GM12872 (cell line): Measurements from ENCODE around the gene FBXW8.

Experiments used
- TF ChIP-seq, protein P1 (sequence below): IDR thresholded peaks from 3 replicates; pipeline ENCODE4 v1.5.1; 2011; ENCODE audit warnings: low read depth, mild to moderate bottlenecking, low read length, moderate library complexity; ENCODE audit not compliant: insufficient read depth

The FBXW8 gene

DNA sequence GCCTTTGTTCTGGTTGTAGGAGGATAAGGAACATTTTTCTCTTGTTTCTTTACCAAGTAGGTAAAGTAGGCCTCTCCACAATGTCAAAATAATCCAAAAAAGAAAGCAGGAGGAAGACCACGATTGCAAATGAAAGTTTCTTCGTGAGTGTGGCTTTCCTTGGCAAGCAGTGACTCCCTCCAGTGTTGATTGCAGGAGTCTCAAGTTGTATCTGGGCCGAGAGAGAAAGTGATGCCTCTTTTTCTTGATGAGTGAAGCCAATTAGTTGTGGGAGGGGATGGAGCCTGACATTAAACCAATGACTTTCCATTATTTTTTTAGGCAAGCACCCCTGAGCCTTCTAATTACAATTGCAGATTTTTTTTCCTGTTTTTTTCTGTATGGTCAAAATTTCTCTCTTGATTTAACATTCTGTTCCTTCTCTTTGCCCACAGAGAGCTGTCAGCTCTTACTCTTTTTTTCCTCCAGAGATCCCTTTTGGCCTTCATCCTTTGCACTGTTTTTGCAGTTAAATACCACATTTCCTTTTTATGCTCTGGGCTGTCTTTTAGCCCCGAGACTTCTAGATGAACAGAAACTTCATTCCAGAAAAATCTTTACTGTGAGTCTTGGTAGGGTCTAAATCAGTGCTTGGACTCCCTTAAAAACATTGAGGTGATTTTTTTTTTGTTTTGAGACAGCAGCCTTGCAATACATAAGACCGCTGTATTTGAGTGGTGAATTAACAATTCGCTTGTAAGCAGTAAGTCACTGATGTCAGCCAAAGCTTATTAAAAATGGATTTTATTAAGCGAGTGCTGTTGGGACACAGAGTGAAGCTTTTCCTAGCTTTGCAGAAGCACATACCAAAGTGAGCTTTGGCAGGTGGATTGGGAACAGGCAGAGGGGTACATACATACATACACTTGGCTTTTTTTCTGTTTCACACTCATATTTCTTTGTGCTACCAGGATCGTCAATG lies 15.8 kb downstream of the FBXW8 start:
- TF ChIP-seq, protein P1, sequence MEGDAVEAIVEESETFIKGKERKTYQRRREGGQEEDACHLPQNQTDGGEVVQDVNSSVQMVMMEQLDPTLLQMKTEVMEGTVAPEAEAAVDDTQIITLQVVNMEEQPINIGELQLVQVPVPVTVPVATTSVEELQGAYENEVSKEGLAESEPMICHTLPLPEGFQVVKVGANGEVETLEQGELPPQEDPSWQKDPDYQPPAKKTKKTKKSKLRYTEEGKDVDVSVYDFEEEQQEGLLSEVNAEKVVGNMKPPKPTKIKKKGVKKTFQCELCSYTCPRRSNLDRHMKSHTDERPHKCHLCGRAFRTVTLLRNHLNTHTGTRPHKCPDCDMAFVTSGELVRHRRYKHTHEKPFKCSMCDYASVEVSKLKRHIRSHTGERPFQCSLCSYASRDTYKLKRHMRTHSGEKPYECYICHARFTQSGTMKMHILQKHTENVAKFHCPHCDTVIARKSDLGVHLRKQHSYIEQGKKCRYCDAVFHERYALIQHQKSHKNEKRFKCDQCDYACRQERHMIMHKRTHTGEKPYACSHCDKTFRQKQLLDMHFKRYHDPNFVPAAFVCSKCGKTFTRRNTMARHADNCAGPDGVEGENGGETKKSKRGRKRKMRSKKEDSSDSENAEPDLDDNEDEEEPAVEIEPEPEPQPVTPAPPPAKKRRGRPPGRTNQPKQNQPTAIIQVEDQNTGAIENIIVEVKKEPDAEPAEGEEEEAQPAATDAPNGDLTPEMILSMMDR: no peak

DNA sequence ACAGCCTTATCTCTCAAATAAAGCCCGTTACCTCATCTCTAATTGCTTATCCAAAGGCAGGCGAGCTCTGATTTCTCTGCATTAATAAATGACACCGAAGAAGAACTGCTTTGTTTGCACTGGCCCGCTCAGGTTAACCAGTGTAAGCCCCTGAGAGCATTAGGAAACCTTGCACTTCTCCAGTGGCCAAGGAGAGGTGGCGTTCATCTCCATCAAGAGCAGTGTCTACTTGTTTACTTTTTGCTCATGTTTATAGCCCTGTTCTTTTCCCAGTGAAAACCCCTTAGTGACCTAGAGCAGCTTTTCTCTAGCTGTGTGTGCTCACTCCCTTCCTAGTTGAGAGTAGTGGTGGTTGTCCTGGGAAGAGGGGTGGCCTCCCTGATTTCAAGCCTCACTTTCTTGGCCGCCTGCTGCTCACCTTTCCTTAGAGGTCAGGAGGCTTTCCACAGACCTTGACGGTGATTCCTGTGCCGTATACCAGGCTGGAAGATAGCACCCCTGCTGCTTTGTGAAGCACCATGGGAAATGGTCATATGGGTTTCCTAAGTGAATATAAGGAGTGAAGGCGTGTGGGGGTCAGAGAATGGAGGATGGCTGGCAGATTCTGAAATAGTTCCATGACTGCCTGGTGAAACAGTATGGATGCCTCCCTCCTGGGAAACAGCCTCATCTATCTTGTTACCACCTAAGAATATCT lies 16.6 kb downstream of the FBXW8 start:
- TF ChIP-seq, protein P1: no peak

DNA sequence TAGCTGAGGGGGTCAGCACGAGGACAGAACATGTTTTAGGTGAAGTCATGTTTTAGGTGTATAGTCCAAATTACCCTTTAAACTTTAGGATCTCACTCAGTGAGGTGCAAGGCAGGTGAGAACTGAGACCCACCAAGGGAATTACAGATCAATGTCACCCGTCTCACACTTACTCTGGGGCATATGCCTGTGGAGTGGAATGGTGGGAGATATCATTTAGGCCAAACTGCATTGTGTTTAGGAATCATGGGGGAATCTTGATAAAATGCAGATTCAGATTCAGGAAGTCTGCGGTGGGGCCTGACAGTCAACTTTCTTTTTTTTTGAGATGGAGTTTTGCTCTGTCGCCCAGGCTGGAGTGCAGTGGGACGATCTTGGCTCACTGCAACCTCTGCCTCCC lies 17.8 kb downstream of the FBXW8 start:
- TF ChIP-seq, protein P1: no peak

DNA sequence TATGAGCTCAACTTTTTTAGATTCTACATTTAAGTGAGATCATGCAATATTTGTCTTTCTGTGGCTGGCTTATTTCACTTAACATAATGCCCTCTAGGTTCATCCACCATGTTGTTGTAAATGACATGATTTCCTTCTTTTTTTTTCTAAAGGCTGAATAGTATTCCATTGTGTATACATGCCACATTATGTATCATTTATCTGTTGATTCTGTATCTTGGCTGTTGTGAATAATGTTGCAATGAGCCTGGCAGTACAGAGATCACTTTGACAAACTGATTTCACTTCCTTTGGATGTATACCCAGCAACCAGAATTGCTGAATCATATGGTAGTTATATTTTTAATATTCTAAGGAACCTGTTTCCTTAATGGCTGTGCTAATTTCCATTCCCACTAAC lies 19.1 kb downstream of the FBXW8 start:
- TF ChIP-seq, protein P1: no peak

DNA sequence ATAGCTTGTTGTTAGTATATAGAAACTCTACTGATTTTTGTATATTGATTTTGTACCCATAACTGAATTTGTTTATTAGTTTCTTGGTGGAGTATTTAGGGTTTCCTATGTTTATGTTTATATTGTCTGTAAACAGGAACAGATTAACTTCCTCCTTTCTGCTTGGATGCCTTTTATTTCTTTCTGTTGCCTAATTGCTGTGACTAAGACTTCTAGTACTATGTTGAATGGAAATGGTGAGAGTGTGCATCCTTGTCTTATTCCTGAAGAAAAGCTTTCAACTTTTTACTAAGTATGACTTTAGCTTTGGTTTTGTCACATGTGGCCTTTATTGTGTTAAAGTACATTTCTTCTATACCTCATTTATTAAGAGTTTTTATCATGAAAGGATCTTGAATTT lies 20.9 kb downstream of the FBXW8 start:
- TF ChIP-seq, protein P1: no peak

DNA sequence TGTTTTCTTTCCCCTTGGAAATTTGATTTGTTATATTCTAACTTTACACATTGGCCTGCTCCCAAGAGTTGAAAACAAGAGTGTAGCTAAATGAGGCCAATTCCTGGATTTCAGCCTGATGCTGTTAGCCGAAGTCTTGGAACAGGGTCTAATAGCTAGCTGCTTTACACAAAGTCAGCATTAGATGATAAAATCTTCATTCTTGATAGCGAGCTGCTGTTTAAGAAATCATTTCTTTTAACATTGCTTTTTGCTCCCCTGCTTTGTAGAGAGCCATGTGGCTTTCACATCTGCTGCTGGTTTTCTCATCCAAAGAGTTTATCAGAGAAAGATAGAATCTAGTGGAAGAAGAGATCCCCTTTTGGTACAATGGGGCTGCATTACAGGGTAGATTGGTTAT lies 22.3 kb downstream of the FBXW8 start:
- TF ChIP-seq, protein P1: no peak

DNA sequence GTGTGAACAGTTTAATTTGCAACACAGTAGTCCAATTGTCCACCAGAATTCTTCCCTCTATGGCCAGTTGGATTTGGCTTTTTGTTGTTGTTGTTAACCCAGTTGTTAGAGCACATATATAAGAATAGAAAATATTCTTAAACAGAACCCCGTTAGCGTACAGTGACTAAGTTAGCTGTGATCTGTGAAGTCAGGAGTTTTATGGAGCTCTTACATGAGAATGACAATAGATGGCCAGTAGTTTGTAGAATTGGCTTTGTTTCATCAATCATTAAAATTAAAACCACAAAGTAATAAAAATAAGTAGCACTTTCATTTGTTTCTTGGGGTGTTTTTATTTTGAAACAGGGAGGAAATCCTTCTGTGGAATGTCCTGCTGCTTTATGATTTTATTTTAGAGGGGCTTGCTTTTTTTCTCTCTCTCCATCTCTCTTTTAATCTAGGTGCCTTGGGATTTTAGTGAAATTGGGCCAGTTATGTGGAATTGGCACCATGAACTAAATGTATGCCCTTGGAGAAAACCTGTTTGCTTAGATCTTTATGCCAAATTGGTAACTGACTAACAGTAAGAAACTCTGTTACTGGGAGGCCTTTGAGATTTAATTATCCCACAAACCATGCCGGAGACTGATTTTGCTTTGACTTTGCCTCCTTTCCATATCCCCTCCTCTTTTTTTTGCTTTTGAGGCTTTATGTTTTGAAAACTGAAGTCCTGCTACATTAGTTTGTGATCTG lies 22.9 kb downstream of the FBXW8 start:
- TF ChIP-seq, protein P1: no peak
